Right atrium auricular region (tissue), 2 donors: ENCODE measurements around the gene HOXA5. TPM values are rescaled to one million over a fixed set of nuclear protein-coding genes. Genes with fewer than 3 reads are reported as not detected.
A peak's percentile ranks its signal among the peaks of the same experiment; 100 is the strongest.

ENCODE experiments used
- DNase-seq: peaks from one replicate; pipeline ENCODE4 v3.0.0-alpha.2; 2019; ENCODE audit warnings: low spot score
- H3K27ac ChIP-seq, 2 donors: fragments of 200-600 bp; sonication (generic); 1 replicate in 1 of 2; 2 replicates in 1 of 2; pipeline ENCODE4 v1.5.1; 2016 to 2019
- H3K27me3 ChIP-seq, 2 donors: fragments of 200-600 bp; sonication (generic); one replicate each; pipeline versions ENCODE4 v1.5.1 to v1.6.0; 2017 to 2019
- H3K36me3 ChIP-seq: fragments of 200-600 bp; sonication (generic); one replicate; pipeline ENCODE4 v1.5.1; 2016
- H3K4me1 ChIP-seq, 2 donors: fragments of 200-600 bp; sonication (generic); one replicate each; pipeline versions ENCODE4 v1.5.1 to v1.6.0; 2017 to 2019
- H3K4me3 ChIP-seq, 2 donors: fragments of 200-600 bp; sonication (generic); 1 replicate in 1 of 2; 2 replicates in 1 of 2; pipeline ENCODE4 v1.5.1; 2017 to 2019; ENCODE audit warnings: mild to moderate bottlenecking in 1 of 2, moderate library complexity in 1 of 2
- H3K9me3 ChIP-seq, 2 donors: fragments of 200-600 bp; sonication (generic); one replicate each; pipeline ENCODE4 v1.5.1; 2019
- CTCF ChIP-seq, 2 donors: fragments of 200-600 bp; sonication (generic); IDR thresholded peaks; one replicate each; pipeline ENCODE4 v1.5.1; 2019; ENCODE audit warnings: antibody characterized with exemption in 2 of 2
- total RNA-seq, 2 donors: library from RNA; depleted of rRNA; stranded (reverse); fragments of >200 nt; gene quantifications; one replicate each; pipeline ENCODE4 v1.1.0, GENCODE V29; 2016

HOXA5 gene
- total RNA-seq, 2 donors from 2014 or later = 0.24 to 0.96 TPM

DNA sequence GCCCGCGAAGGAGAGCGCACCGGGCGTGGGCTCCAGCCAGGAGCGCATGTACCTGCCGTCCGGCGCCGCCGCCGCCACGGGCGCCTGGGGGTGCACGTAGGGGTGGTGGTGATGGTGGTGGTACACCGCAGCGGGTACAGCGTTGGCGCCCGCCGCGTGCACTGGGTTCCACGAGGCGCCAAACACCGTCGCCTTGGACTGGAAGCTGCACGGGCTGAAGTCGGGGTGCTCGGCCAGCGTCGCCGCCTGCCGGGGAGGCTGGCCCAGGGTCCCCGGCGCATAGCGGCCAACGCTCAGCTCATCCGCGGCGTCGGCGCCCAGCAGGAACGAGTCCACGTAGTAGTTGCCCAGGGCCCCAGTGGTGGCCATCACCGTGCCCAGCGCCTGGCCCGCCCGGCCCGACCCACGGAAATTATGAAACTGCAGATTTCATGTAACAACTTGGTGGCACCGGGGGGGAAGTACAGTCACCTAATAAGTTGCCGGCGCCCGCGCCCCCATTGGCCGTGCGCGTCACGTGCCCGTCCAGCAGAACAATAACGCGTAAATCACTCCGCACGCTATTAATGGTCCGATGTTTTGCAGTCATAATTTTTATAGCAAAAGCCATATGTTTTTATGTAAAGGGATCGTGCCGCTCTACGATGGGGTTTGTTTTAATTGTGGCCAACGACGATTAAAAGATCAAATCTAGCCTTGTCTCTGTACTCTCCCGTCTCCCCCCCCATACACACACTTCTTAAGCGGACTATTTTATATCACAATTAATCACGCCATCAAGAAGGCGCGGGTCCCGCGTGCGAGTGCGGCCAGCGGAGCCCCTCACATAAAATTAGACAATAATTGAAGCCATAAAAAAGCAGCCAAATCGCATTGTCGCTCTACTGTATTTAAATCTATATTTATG lies 21.9 kb upstream of the HOXA5 start, which contains the start of gene HOXA9:
HOXA9 (minus strand) TSS at position 449 of the 907 bp plus-strand sequence; CDS start at position 369, 80 bp downstream.
- no peak for TF ChIP-seq CTCF (IDR thresholded peaks at IDR 0.05)
- no peak for DNase-seq
- H3K36me3 ChIP-seq = no peaks in the 10 kb centered on the region
- no peaks in the 10 kb centered on the region for H3K9me3 ChIP-seq
- H3K27ac ChIP-seq = no peak within 1 kb of the TSS
- peaks cover 0 to 56% of the 10 kb centered on the region in 2 donors for H3K4me1 ChIP-seq
- H3K4me3 ChIP-seq = peak within 1 kb of the TSS in 1 of 2 donors; percentile 26
- H3K27me3 ChIP-seq = peaks cover 65 to 90% of the 10 kb centered on the region in 2 donors

DNA sequence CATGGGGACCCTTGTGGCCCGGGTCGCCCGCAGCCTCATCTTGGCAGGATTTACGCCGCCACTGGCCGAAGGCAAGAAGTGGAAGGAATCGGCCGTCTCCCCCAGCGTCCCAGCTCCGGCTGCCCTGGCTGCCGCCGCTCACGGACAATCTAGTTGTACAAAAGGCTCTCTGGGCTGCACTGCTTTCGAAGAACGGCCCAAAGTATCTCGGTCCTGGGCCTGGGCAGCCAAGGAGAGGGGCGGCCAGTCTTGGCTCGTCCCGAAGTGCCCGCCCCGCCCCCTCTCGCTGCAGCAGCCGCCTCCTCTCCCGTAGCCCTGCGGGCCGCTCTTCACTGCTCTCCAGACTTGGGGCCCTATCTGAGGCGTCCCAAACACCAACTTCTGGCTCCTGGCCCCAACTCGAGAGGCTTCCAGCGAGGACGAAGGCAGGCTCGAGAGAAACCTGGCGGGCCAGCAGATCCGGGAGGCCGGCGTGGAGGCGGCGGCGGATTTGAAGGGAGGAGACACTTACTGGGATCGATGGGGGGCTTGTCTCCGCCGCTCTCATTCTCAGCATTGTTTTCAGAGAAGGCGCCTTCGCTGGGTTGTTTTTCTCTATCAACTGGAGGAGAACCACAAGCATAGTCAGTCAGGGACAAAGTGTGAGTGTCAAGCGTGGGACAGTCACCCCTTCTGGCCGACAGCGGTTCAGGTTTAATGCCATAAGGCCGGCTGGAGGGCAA lies 21.0 kb upstream of the HOXA5 start:
- H3K36me3 ChIP-seq = no peaks in the 10 kb centered on the region
- no peak for DNase-seq
- H3K9me3 ChIP-seq = no peaks in the 10 kb centered on the region
- peak overlapping the region in 1 of 2 donors; percentile 26 for H3K4me3 ChIP-seq
- peaks cover 0 to 53% of the 10 kb centered on the region in 2 donors for H3K4me1 ChIP-seq
- H3K27ac ChIP-seq = no peak overlapping the region
- no peak for TF ChIP-seq CTCF (IDR thresholded peaks at IDR 0.05)
- H3K27me3 ChIP-seq = peaks cover 62 to 88% of the 10 kb centered on the region in 2 donors

DNA sequence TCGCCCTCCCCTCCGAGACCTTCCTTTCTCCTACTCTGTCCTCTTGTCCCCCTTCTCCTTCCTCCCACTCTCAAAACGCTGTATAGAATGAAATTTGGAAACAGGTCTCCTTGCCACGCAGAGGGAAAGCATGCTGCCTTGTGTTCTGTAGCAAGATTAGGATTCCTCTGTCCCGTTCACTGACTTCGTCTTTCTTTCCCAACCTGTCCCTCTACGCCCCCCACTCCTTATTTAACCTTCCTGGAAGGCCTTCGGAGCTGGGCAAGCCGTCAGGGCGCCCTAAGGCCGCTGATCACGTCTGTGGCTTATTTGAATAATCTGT lies 20.5 kb upstream of the HOXA5 start:
- peaks cover 61 to 88% of the 10 kb centered on the region in 2 donors for H3K27me3 ChIP-seq
- H3K4me1 ChIP-seq = peaks cover 0 to 50% of the 10 kb centered on the region in 2 donors
- no peak overlapping the region for H3K27ac ChIP-seq
- peak overlapping the region in 1 of 2 donors; percentile 11 for H3K4me3 ChIP-seq
- no peak for TF ChIP-seq CTCF (IDR thresholded peaks at IDR 0.05)
- no peaks in the 10 kb centered on the region for H3K36me3 ChIP-seq
- no peak for DNase-seq
- no peaks in the 10 kb centered on the region for H3K9me3 ChIP-seq

- H3K4me3 ChIP-seq = no peak overlapping the region
- no peak for TF ChIP-seq CTCF (IDR thresholded peaks at IDR 0.05)
- peaks cover 0 to 53% of the 10 kb centered on the region in 2 donors for H3K4me1 ChIP-seq
- peaks cover 60 to 88% of the 10 kb centered on the region in 2 donors for H3K27me3 ChIP-seq
- no peaks in the 10 kb centered on the region for H3K9me3 ChIP-seq
- H3K27ac ChIP-seq = no peak overlapping the region
- no peak for DNase-seq
- H3K36me3 ChIP-seq = no peaks in the 10 kb centered on the region
Measured at GRCh38 chr7:27163288-27164044, 20.0 kb upstream of the HOXA5 start.

- H3K36me3 ChIP-seq = no peaks in the 10 kb centered on the region
- H3K27ac ChIP-seq = no peak overlapping the region
- peaks cover 59 to 88% of the 10 kb centered on the region in 2 donors for H3K27me3 ChIP-seq
- TF ChIP-seq CTCF (IDR thresholded peaks at IDR 0.05) = no peak
- no peak for DNase-seq
- H3K4me1 ChIP-seq = peaks cover 0 to 53% of the 10 kb centered on the region in 2 donors
- H3K4me3 ChIP-seq = no peak overlapping the region
- no peaks in the 10 kb centered on the region for H3K9me3 ChIP-seq
Measured at GRCh38 chr7:27162561-27163287, 19.2 kb upstream of the HOXA5 start.
